ENCODE measurements around the gene GDPD5.

GDPD5 gene

DNA sequence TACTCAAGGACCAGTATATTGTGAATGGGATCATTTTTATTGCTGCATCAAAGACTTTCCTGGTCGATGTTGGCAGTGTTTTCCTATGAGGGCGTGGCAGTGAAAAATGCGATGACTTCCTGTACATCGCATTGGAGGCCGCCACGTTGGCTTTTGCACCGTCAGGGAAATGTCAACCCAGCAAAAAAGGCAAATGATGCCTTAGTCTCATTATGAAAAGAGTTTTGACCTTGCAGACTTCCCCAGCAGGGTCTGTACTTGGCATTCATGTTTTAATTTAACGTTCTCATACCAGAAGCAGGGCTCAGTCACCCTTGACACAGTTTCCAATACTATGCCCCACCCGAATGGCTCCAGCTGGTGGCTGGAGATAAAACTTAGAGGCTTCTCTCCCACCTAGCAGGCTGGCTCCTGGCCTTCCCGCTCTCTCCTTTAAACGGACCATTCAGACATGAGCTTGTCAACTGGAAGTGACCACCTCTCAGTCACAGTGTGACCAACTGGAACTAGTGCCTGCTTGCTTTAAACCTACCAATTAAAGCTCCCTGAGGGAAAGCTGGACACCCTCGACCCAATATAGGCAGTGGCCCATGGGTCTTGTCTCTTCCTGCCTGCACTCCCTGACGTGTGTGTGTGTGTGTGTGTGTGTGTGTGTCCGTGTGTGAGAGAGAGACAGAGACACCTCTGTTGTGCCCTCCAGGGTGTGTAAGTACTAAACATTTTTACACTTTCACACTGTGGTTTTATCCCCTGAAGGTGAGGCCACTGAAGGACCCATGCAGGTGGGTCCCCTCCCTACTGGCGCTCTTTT, 8.7 kb upstream of the GDPD5 start:
- no peak for DNase-seq

GRCh38 chr11:75533896-75534258, 8.1 kb upstream of the GDPD5 start:
- DNase-seq: no peak

- no peak for DNase-seq
These were observed 6.7 kb upstream of the GDPD5 start for GRCh38 chr11:75532200-75533048.

- DNase-seq: no peak
These were observed 5.6 kb upstream of the GDPD5 start for GRCh38 chr11:75531325-75531724.

DNA sequence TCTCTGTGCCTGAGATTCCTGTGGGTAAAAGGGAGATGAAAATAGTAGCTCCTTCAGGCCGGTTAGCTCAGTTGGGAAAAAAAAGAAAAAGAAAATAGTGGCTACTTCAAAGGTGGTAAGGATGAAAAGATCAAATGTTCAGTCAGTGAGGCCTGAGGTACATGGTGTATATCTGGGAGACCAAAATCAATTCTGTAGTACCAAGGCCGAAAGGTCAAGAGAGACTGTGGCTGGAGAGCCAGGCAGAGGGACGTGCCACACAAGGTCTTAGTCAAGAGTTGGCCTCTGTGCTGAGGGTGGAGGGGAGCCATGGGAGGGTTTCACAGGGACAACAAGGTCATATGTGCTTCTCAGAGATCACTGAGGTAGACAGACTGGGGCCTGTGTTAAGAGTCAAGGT, 4.8 kb upstream of the GDPD5 start:
- no peak for DNase-seq

DNA sequence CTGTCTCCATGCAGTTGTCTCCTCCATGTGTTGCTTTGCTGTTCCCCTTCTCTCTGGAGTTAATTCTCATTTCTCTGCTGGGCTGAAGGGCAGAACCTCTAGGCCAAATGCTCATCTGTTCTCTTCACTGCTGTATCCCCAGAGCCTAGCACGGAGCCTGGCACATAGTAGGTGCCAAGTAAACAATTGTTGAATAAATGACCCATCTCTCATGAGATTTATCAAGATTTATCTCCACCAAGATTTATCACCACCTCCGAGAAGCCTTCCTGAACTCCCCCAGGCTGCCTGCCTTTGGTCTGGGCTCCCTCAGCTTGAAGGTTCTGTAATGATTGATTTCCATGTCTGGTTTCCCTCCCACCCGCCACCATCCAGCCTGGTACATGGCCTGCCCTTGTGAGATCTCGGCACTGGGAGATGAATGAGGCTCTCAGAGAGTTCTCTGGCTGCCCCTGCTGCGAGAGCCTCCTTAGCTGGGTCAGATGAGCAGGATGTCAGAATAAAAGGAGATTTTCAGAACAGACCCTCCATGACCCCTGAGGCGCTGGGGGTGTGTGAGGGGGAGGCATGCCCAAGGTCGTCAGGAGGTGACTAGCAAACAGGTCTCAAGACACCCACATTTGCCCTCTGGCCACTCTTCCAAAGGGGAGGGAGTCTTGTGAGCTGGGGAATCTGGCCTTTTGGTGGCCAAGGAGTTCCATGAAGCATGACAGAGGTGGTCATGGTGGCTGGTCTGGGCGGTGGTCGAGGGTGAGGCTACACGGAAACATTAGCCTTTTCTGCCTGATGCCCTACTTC, 2.4 kb upstream of the GDPD5 start:
- DNase-seq: no peak

- no peak for DNase-seq
These were observed 1.4 kb upstream of the GDPD5 start for GRCh38 chr11:75527130-75527529.

- DNase-seq: no peak
These were observed 426 bp upstream of the GDPD5 start for GRCh38 chr11:75526192-75526541.

- no peak for DNase-seq
These were observed 892 bp downstream of the GDPD5 start for GRCh38 chr11:75524665-75525432.

DNA sequence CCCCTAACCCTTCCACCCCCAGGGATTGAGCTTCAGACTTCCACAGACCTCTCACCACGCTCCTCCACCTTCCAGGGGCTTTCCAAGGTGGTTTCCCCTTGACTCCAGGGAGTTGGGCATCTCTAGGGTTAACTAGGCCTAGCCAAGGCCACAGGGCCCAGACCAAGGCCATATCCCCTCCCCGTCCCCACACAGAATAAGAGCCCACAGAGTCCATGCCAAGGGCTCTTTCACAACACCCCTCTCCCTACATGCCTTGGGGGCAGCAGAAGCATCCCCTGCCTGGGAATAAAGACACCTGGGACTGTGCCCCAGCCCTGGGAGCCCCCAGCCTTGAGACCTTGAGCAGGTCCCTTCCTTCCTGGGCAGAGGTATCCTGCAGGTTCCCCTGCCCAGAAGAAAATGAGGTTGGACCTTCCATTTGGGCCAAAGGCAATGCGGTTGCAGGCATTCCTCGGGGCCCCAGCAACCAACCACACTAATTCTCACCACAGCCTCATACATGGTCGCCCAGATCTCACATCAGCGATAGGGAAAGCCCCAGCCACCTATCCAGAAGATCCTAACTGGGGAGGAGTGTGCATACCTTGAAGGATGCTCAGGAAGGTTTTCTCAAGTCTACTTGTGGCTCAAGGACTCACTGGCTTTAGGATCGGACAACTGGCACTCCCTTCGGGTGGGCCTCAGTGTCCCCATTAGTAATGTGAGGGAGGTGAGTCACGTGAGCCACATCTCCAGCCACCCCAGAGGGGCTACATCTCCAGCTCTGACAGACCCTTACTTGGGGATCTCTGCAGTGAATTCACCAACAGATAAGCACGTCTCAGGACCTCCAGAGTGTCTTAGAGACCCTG, 1.7 kb downstream of the GDPD5 start:
- DNase-seq: no peak

- DNase-seq: no peak
These were observed 2.6 kb downstream of the GDPD5 start for GRCh38 chr11:75523189-75523588.

GRCh38 chr11:75522286-75523044, 3.3 kb downstream of the GDPD5 start:
- DNase-seq: no peak

DNA sequence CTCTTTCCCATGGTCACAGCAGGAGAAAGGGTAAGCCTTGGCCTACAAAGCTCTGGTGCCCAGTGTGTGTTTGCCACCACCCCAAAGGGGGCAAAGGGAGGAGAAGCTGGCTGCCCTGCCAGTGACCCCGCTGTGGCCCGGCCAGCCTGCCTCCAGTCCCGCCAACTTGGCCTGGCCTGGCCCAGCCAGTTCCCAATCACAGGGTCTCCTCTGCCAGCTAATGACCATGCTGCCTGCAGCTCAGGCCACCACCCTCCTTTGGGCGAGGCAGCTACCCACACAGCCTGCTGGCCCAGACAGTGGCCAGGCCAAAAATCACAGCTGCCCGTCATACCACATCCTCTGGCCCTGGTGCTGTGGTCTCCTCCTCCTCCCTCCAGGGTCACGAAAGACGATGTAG, 5.1 kb downstream of the GDPD5 start:
- DNase-seq: no peak

- DNase-seq: no peak
These were observed 6.7 kb downstream of the GDPD5 start for GRCh38 chr11:75518771-75519653.

GRCh38 chr11:75518204-75518549, 7.6 kb downstream of the GDPD5 start:
- DNase-seq: no peak

GRCh38 chr11:75516886-75517285, 8.9 kb downstream of the GDPD5 start:
- DNase-seq: no peak

- DNase-seq: no peak
These were observed 9.6 kb downstream of the GDPD5 start for GRCh38 chr11:75516140-75516539.

DNA sequence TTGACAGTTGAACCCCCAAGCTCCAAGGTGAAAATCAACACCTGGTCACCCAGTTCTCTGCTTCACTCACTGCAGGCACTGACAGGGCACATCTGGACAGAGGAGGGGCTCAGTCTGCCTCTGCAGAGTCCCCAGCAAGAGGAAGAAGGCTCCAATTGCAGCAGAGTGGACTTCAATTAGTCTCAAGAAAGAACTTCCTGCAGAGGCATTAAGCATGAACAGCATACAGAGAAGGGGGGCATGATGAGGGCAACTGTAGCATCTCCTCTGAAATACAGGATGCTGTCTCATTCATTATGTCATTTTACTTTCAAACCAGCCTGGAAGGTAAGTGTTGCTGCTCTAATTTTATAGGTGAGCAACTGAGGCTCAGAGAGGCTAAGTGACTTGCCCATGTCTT, 11.1 kb downstream of the GDPD5 start:
- no peak for DNase-seq

GRCh38 chr11:75513250-75513649, 12.5 kb downstream of the GDPD5 start:
- DNase-seq: no peak

DNA sequence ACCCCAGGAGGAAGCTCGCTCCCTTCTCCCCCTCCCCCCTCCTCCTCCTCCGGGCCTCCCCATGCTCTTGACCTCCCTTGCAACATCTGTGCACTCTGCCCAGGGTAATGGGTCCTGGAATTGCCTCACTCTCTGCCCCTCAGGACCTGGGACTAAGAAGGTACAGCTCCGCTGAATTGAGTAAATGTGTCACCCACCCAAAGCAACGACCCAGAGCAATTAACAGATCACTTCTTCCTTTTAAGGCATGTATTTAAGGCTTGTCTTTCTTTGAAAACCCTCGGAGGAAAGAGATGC, 15.1 kb downstream of the GDPD5 start:
- no peak for DNase-seq

All from NCI-H2081 treated with DMSO at 0.1 percent for 48 hours (cell line).